HepG2 (cell line): ENCODE data around the gene CFAP97. TPM values are rescaled to one million over a fixed set of nuclear protein-coding genes. Genes with fewer than 3 reads are reported as not detected.

Experiments
- AGO1 ChIP-seq: fragments of 200-400 bp; formaldehyde crosslinking; IDR thresholded peaks from 2 replicates; pipeline ENCODE4 v1.6.1; 2017; ENCODE audit warnings: mild to moderate bottlenecking, low read depth, low read length, moderate library complexity; ENCODE audit not compliant: poor library complexity, severe bottlenecking
- ETV5 ChIP-seq: IDR thresholded peaks from 2 replicates; pipeline ENCODE4 v1.6.1; 2018; ENCODE audit warnings: missing biosample characterization, missing genetic modification reagents, inconsistent platforms, borderline replicate concordance
- JARID2 ChIP-seq: sonication (generic); formaldehyde crosslinking; IDR thresholded peaks from 2 replicates; pipeline ENCODE4 v1.8.1; 2023; ENCODE audit warnings: missing genetic modification reagents, inconsistent platforms; ENCODE audit not compliant: insufficient replicate concordance
- KDM2A ChIP-seq: sonication (generic); formaldehyde crosslinking; IDR thresholded peaks from 2 replicates; pipeline ENCODE4 v1.4.0; 2020; ENCODE audit warnings: low read depth, missing genetic modification reagents, borderline replicate concordance
- MAZ ChIP-seq, 2 experiments: sonication (generic) in 1 of 2; formaldehyde crosslinking in 1 of 2; IDR thresholded peaks; 2 replicates each; pipeline versions ENCODE4 v1.5.0 to v1.6.1; 2012 to 2020; ENCODE audit warnings: low read depth in 2 of 2, mild to moderate bottlenecking in 2 of 2, borderline replicate concordance in 1 of 2, improper control_type of control experiment in 1 of 2, low read length in 1 of 2, missing genetic modification reagents in 1 of 2, moderate library complexity in 1 of 2
- PHB2 ChIP-seq: fragments of 450-650 bp; IDR thresholded peaks from 2 replicates; pipeline ENCODE4 v1.6.1; 2018; ENCODE audit not compliant: partially characterized antibody
- SAFB2 ChIP-seq: sonication (generic); formaldehyde crosslinking; IDR thresholded peaks from 2 replicates; pipeline ENCODE4 v1.5.1; 2020; ENCODE audit warnings: missing genetic modification reagents, low read depth, mild to moderate bottlenecking, borderline replicate concordance
- SP2 ChIP-seq: sonication (generic); formaldehyde crosslinking; IDR thresholded peaks from 2 replicates; pipeline ENCODE4 v1.5.1; 2020; ENCODE audit warnings: mild to moderate bottlenecking, missing genetic modification reagents
- ZFP37 ChIP-seq: sonication (generic); formaldehyde crosslinking; IDR thresholded peaks from 2 replicates; pipeline ENCODE4 v1.4.0; 2020; ENCODE audit warnings: missing genetic modification reagents, borderline replicate concordance
- ZNF121 ChIP-seq: sonication (generic); formaldehyde crosslinking; IDR thresholded peaks from 2 replicates; pipeline ENCODE4 v1.5.0; 2020; ENCODE audit warnings: mild to moderate bottlenecking, missing genetic modification reagents
- ZNF501 ChIP-seq: sonication (generic); formaldehyde crosslinking; IDR thresholded peaks from 2 replicates; pipeline ENCODE4 v1.5.1; 2020; ENCODE audit warnings: mild to moderate bottlenecking, moderate library complexity, missing genetic modification reagents
- ZNF619 ChIP-seq: sonication (generic); formaldehyde crosslinking; IDR thresholded peaks from 2 replicates; pipeline ENCODE4 v1.4.0; 2020; ENCODE audit warnings: mild to moderate bottlenecking, missing genetic modification reagents
- ZNF816 ChIP-seq: sonication (generic); formaldehyde crosslinking; IDR thresholded peaks from 2 replicates; pipeline ENCODE4 v1.8.0; 2022; ENCODE audit warnings: missing genetic modification reagents, mild to moderate bottlenecking, borderline replicate concordance
- polyA plus RNA-seq, 8 experiments: library from polyadenylated mRNA; depleted of rRNA in 3 of 8; stranded (reverse) in 7 of 8; unstranded in 1 of 8; fragments of >200 nt; fragmentation: Illumina TruSeq in 4 of 8; extraction: Trizol in 4 of 8; gene quantifications; 2 replicates each; pipeline versions ENCODE4 v1.2.1 to v1.2.3, GENCODE V29; 2011 to 2016; ENCODE audit warnings: low read depth in 4 of 8, missing spikeins in 1 of 8, mixed read lengths in 1 of 8; ENCODE audit not compliant: insufficient read depth in 1 of 8
- total RNA-seq, 5 experiments: library from RNA; depleted of rRNA; stranded (reverse); fragments of >200 nt; fragmentation: Illumina TruSeq; extraction: Trizol; gene quantifications; 2 replicates each; pipeline ENCODE4 v1.2.3, GENCODE V29; 2016; ENCODE audit warnings: low read depth in 1 of 5
- TF ChIP-seq, protein P1 (sequence below): IDR thresholded peaks from 2 replicates; pipeline ENCODE4 v1.6.1; 2016
- TF ChIP-seq, protein P2 (sequence below): IDR thresholded peaks from 2 replicates; pipeline ENCODE4 v1.6.1; 2016; ENCODE audit warnings: missing compliant biosample characterization, missing genetic modification reagents, borderline replicate concordance
- TF ChIP-seq, protein P3 (sequence below): sonication (generic); formaldehyde crosslinking; conservative IDR thresholded peaks from 2 replicates; pipeline ENCODE4 v1.4.0; 2020; ENCODE audit warnings: mild to moderate bottlenecking, missing genetic modification reagents, moderate library complexity
- TF ChIP-seq, protein P4 (sequence below): sonication (generic); formaldehyde crosslinking; IDR thresholded peaks from 2 replicates; pipeline ENCODE4 v1.4.0; 2020; ENCODE audit warnings: missing genetic modification reagents, borderline replicate concordance
- TF ChIP-seq, protein P5 (sequence below): sonication (generic); formaldehyde crosslinking; IDR thresholded peaks from 2 replicates; pipeline ENCODE4 v1.5.1; 2020; ENCODE audit warnings: mild to moderate bottlenecking, missing genetic modification reagents, moderate library complexity

CFAP97 gene
- total and polyA plus RNA-seq, 2 of the 13 experiments (the other 11 are each of a cell fraction or from before 2014, with no cell fraction given): 32.1 to 44.4 TPM

DNA sequence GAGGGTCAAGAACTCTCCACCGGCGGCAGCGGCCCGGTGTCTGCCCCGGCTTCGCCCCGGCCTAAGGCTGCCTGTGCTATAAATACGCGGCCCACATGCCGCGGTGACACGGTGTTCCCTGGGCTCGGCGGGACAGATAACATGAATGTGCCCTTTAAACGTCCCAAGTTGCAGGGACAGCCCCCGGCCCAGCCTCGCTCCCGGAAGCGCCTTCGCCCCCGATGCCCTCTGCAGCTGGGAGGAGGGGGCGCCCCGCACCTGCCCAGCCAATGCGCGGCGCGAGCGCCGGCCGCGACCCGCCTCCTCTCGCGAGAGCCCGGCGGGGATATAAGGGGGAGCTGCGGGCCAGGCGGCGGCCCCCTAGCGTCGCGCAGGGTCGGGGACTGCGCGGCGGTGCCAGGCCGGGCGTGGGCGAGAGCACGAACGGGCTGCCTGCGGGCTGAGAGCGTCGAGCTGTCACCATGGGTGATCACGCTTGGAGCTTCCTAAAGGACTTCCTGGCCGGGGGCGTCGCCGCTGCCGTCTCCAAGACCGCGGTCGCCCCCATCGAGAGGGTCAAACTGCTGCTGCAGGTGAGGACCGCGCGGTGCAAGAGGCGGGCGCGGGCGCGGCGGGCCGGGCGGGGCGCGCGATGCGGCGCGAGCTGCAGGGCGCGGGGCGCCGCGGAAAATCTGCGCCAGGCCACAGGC is 60.7 kb downstream of the CFAP97 start, which contains the start of gene SLC25A4 (continued):
- peak; percentile 89 for TF ChIP-seq KDM2A (CRISPR knock-in tag)
- no peak for TF ChIP-seq ZNF121 (CRISPR knock-in tag)
- TF ChIP-seq SP2: peak; percentile 80
- TF ChIP-seq, protein P1, sequence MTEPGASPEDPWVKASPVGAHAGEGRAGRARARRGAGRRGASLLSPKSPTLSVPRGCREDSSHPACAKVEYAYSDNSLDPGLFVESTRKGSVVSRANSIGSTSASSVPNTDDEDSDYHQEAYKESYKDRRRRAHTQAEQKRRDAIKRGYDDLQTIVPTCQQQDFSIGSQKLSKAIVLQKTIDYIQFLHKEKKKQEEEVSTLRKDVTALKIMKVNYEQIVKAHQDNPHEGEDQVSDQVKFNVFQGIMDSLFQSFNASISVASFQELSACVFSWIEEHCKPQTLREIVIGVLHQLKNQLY: 0 out of 2 replicates have a peak, but pooled peaks have one; percentile 53
- peak; percentile 58 for TF ChIP-seq JARID2 (CRISPR knock-in tag)
- peak; percentile 57 for TF ChIP-seq SAFB2 (CRISPR knock-in tag)
- peak; percentile 87 for TF ChIP-seq MAZ (IDR thresholded peaks at IDR 0.05; ENCODE audit: borderline replicate concordance, low read depth, low read length)
- TF ChIP-seq MAZ (CRISPR knock-in tag; IDR thresholded peaks at IDR 0.05; ENCODE audit: low read depth): peak; percentile 71; the same call in 1 of the 2 replicates
- TF ChIP-seq ZNF619 (CRISPR knock-in tag): 0 out of 2 replicates have a peak, but pooled peaks have one; percentile 60
- peak; percentile 63; the same call in 1 of the 2 replicates for TF ChIP-seq ZNF501 (CRISPR knock-in tag)
- TF ChIP-seq ZNF816 (CRISPR knock-in tag): peak; percentile 67; the same call in 1 of the 2 replicates
- TF ChIP-seq, protein P2, sequence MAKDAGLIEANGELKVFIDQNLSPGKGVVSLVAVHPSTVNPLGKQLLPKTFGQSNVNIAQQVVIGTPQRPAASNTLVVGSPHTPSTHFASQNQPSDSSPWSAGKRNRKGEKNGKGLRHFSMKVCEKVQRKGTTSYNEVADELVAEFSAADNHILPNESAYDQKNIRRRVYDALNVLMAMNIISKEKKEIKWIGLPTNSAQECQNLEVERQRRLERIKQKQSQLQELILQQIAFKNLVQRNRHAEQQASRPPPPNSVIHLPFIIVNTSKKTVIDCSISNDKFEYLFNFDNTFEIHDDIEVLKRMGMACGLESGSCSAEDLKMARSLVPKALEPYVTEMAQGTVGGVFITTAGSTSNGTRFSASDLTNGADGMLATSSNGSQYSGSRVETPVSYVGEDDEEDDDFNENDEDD (CRISPR knock-in tag): peak; percentile 70; the same call in 1 of the 2 replicates
- TF ChIP-seq, protein P3, sequence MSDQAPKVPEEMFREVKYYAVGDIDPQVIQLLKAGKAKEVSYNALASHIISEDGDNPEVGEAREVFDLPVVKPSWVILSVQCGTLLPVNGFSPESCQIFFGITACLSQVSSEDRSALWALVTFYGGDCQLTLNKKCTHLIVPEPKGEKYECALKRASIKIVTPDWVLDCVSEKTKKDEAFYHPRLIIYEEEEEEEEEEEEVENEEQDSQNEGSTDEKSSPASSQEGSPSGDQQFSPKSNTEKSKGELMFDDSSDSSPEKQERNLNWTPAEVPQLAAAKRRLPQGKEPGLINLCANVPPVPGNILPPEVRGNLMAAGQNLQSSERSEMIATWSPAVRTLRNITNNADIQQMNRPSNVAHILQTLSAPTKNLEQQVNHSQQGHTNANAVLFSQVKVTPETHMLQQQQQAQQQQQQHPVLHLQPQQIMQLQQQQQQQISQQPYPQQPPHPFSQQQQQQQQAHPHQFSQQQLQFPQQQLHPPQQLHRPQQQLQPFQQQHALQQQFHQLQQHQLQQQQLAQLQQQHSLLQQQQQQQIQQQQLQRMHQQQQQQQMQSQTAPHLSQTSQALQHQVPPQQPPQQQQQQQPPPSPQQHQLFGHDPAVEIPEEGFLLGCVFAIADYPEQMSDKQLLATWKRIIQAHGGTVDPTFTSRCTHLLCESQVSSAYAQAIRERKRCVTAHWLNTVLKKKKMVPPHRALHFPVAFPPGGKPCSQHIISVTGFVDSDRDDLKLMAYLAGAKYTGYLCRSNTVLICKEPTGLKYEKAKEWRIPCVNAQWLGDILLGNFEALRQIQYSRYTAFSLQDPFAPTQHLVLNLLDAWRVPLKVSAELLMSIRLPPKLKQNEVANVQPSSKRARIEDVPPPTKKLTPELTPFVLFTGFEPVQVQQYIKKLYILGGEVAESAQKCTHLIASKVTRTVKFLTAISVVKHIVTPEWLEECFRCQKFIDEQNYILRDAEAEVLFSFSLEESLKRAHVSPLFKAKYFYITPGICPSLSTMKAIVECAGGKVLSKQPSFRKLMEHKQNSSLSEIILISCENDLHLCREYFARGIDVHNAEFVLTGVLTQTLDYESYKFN (CRISPR knock-in tag): peak; percentile 53
- TF ChIP-seq, protein P4, sequence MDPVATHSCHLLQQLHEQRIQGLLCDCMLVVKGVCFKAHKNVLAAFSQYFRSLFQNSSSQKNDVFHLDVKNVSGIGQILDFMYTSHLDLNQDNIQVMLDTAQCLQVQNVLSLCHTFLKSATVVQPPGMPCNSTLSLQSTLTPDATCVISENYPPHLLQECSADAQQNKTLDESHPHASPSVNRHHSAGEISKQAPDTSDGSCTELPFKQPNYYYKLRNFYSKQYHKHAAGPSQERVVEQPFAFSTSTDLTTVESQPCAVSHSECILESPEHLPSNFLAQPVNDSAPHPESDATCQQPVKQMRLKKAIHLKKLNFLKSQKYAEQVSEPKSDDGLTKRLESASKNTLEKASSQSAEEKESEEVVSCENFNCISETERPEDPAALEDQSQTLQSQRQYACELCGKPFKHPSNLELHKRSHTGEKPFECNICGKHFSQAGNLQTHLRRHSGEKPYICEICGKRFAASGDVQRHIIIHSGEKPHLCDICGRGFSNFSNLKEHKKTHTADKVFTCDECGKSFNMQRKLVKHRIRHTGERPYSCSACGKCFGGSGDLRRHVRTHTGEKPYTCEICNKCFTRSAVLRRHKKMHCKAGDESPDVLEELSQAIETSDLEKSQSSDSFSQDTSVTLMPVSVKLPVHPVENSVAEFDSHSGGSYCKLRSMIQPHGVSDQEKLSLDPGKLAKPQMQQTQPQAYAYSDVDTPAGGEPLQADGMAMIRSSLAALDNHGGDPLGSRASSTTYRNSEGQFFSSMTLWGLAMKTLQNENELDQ (CRISPR knock-in tag): no peak
- TF ChIP-seq ZFP37 (CRISPR knock-in tag): no peak
- peak; percentile 39 for TF ChIP-seq AGO1
- TF ChIP-seq ETV5 (CRISPR knock-in tag): peak; percentile 88
- TF ChIP-seq PHB2: no peak
- TF ChIP-seq, protein P5, sequence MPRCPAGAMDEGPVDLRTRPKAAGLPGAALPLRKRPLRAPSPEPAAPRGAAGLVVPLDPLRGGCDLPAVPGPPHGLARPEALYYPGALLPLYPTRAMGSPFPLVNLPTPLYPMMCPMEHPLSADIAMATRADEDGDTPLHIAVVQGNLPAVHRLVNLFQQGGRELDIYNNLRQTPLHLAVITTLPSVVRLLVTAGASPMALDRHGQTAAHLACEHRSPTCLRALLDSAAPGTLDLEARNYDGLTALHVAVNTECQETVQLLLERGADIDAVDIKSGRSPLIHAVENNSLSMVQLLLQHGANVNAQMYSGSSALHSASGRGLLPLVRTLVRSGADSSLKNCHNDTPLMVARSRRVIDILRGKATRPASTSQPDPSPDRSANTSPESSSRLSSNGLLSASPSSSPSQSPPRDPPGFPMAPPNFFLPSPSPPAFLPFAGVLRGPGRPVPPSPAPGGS (CRISPR knock-in tag): peak; percentile 93; the same call in 1 of the 2 replicates
